ENCODE measurements around the gene DPP7. TPM values are rescaled to one million over a fixed set of nuclear protein-coding genes. Genes with fewer than 3 reads are reported as not detected.

DPP7 gene
- total and polyA plus RNA-seq, 9 of the 15 experiments (the other 6 are each of a cell fraction or from before 2014, with no cell fraction given): 0.99 to 365 (median 132) TPM

DNA sequence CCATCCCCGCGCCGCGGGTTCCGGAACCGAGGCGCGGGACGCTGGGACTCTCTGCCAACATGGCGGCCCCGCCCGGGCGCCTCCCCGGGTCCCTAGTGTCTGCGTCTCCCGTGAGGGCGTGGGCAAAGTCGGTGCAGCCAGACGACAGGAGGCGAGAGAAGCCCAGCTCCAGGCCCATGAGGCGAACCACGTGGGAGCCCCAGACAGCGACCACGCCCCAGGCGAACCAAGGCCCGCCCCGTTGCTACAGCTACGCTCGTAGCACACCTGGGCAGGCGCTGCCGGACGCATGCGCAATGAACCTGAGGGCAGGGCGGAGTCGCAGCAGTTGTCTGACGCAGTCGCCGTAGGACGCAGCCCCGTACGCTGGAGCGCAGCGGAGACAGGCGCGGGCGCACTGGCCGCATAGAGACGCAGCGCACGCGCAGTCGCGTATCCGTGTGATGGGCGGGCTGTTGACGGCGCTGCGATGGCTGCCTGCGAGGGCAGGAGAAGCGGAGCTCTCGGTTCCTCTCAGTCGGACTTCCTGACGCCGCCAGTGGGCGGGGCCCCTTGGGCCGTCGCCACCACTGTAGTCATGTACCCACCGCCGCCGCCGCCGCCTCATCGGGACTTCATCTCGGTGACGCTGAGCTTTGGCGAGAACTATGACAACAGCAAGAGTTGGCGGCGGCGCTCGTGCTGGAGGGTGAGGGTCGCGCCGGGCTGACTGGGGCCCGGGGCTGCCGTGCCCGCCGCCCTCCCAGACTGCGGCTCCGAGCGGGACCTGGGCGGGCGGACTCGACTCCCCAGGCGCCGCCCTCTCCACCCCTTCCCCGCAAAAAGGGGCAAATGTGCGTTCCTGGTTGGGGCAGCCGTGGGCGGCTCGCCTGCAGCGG lies 27.8 kb downstream of the DPP7 start, which contains the start of gene MAN1B1 (continued):
- TF ChIP-seq MYC (IDR thresholded peaks at IDR 0.05; ENCODE audit: low read depth, low read length) (peak; percentile 98), MYC (CRISPR knock-in tag; IDR thresholded peaks at IDR 0.05; ENCODE audit: borderline replicate concordance, low read depth) (peak; percentile 93; the same call in 1 of the 2 replicates), KDM5B (IDR thresholded peaks at IDR 0.05; ENCODE audit: insufficient replicate concordance, low read depth, low read length) (peak; percentile 65), HOXB6 (CRISPR knock-in tag; IDR thresholded peaks at IDR 0.05; ENCODE audit: borderline replicate concordance) (no peak), KDM1A (IDR thresholded peaks at IDR 0.05) (no peak), SETDB1 (IDR thresholded peaks at IDR 0.05; ENCODE audit: low read length) (peak; percentile 20), ZFP1 (CRISPR knock-in tag; IDR thresholded peaks at IDR 0.05) (no peak), E4F1 (CRISPR knock-in tag; IDR thresholded peaks at IDR 0.05; ENCODE audit: borderline replicate concordance) (no peak), CTCFL (IDR thresholded peaks at IDR 0.05; ENCODE audit: borderline replicate concordance, insufficient read depth, low read depth, low read length, poor library complexity, severe bottlenecking) (peak; percentile 7), TSC22D4 (tag; IDR thresholded peaks at IDR 0.05) (no peak)
- TF ChIP-seq, protein P1, sequence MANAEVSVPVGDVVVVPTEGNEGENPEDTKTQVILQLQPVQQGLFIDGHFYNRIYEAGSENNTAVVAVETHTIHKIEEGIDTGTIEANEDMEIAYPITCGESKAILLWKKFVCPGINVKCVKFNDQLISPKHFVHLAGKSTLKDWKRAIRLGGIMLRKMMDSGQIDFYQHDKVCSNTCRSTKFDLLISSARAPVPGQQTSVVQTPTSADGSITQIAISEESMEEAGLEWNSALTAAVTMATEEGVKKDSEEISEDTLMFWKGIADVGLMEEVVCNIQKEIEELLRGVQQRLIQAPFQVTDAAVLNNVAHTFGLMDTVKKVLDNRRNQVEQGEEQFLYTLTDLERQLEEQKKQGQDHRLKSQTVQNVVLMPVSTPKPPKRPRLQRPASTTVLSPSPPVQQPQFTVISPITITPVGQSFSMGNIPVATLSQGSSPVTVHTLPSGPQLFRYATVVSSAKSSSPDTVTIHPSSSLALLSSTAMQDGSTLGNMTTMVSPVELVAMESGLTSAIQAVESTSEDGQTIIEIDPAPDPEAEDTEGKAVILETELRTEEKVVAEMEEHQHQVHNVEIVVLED (CRISPR knock-in tag; IDR thresholded peaks at IDR 0.05): peak; percentile 97
- TF ChIP-seq, protein P2, sequence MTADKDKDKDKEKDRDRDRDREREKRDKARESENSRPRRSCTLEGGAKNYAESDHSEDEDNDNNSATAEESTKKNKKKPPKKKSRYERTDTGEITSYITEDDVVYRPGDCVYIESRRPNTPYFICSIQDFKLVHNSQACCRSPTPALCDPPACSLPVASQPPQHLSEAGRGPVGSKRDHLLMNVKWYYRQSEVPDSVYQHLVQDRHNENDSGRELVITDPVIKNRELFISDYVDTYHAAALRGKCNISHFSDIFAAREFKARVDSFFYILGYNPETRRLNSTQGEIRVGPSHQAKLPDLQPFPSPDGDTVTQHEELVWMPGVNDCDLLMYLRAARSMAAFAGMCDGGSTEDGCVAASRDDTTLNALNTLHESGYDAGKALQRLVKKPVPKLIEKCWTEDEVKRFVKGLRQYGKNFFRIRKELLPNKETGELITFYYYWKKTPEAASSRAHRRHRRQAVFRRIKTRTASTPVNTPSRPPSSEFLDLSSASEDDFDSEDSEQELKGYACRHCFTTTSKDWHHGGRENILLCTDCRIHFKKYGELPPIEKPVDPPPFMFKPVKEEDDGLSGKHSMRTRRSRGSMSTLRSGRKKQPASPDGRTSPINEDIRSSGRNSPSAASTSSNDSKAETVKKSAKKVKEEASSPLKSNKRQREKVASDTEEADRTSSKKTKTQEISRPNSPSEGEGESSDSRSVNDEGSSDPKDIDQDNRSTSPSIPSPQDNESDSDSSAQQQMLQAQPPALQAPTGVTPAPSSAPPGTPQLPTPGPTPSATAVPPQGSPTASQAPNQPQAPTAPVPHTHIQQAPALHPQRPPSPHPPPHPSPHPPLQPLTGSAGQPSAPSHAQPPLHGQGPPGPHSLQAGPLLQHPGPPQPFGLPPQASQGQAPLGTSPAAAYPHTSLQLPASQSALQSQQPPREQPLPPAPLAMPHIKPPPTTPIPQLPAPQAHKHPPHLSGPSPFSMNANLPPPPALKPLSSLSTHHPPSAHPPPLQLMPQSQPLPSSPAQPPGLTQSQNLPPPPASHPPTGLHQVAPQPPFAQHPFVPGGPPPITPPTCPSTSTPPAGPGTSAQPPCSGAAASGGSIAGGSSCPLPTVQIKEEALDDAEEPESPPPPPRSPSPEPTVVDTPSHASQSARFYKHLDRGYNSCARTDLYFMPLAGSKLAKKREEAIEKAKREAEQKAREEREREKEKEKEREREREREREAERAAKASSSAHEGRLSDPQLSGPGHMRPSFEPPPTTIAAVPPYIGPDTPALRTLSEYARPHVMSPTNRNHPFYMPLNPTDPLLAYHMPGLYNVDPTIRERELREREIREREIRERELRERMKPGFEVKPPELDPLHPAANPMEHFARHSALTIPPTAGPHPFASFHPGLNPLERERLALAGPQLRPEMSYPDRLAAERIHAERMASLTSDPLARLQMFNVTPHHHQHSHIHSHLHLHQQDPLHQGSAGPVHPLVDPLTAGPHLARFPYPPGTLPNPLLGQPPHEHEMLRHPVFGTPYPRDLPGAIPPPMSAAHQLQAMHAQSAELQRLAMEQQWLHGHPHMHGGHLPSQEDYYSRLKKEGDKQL (CRISPR knock-in tag; IDR thresholded peaks at IDR 0.05; ENCODE audit: borderline replicate concordance): no peak
- TF ChIP-seq, protein P3, sequence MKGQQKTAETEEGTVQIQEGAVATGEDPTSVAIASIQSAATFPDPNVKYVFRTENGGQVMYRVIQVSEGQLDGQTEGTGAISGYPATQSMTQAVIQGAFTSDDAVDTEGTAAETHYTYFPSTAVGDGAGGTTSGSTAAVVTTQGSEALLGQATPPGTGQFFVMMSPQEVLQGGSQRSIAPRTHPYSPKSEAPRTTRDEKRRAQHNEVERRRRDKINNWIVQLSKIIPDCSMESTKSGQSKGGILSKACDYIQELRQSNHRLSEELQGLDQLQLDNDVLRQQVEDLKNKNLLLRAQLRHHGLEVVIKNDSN (CRISPR knock-in tag; IDR thresholded peaks at IDR 0.05): peak; percentile 95

Data from K562 (cell line).